Ovary (tissue), 3 donors: Measurements from ENCODE around the gene ZNG1F.
"Not testable (repeated sequence)": the region's sequence is repeated elsewhere in the genome, so short reads cannot be mapped to it uniquely, and the experiment has no call there.

Experiments
- EP300 ChIP-seq: sonication (generic); formaldehyde crosslinking; IDR thresholded peaks from one replicate; pipeline ENCODE4 v1.6.1; 2017; ENCODE audit warnings: antibody characterized with exemption
- POLR2A ChIP-seq: fragments of 450-650 bp; IDR thresholded peaks from one replicate; pipeline ENCODE4 v1.6.1; 2017; ENCODE audit warnings: antibody characterized with exemption, mild to moderate bottlenecking, moderate library complexity
- TF ChIP-seq, protein P1 (sequence below), 3 donors: fragments of 450-650 bp in 2 of 3; fragments of 200-600 bp in 1 of 3; IDR thresholded peaks; one replicate each; pipeline versions ENCODE4 v1.5.1 to v1.8.0; 2016 to 2022; ENCODE audit warnings: antibody characterized with exemption in 3 of 3, mild to moderate bottlenecking in 1 of 3
- donor health status: DM: no; HTN: no; CAD: no.

DNA sequence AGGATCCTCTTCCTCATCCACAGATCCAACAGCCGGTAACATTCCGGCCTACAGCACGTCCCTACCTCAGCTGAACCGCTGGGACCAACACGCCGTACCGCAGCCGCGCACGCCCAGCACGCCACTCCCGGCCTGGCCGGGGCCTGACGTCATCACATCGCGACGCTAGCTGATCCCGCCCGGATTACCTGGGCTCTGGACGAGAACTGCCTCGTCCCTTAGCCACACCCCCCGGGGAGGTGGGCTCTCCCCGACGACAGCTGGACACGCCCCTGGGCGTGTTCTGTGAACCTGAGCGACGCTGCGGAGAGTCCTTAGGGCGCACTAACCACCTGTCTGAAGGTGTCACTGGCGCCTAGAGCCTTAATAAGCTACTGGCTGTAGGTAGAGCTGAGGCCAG, at the start of gene ZNG1F:
- TF ChIP-seq, protein P1, sequence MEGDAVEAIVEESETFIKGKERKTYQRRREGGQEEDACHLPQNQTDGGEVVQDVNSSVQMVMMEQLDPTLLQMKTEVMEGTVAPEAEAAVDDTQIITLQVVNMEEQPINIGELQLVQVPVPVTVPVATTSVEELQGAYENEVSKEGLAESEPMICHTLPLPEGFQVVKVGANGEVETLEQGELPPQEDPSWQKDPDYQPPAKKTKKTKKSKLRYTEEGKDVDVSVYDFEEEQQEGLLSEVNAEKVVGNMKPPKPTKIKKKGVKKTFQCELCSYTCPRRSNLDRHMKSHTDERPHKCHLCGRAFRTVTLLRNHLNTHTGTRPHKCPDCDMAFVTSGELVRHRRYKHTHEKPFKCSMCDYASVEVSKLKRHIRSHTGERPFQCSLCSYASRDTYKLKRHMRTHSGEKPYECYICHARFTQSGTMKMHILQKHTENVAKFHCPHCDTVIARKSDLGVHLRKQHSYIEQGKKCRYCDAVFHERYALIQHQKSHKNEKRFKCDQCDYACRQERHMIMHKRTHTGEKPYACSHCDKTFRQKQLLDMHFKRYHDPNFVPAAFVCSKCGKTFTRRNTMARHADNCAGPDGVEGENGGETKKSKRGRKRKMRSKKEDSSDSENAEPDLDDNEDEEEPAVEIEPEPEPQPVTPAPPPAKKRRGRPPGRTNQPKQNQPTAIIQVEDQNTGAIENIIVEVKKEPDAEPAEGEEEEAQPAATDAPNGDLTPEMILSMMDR (IDR thresholded peaks at IDR 0.05), result not testable (repeated sequence)
- not testable (repeated sequence) for TF ChIP-seq POLR2A, EP300
